NCI-H2227 (cell line): ENCODE results near the gene PLPPR2.
"Not testable (repeated sequence)": the region's sequence is repeated elsewhere in the genome, so short reads cannot be mapped to it uniquely, and the experiment has no call there.

ENCODE experiments used
- DNase-seq: peaks from one replicate; lab custom pipeline; 2025; ENCODE audit not compliant: unreplicated experiment; lab: John Stamatoyannopoulos, UW

PLPPR2 gene

DNA sequence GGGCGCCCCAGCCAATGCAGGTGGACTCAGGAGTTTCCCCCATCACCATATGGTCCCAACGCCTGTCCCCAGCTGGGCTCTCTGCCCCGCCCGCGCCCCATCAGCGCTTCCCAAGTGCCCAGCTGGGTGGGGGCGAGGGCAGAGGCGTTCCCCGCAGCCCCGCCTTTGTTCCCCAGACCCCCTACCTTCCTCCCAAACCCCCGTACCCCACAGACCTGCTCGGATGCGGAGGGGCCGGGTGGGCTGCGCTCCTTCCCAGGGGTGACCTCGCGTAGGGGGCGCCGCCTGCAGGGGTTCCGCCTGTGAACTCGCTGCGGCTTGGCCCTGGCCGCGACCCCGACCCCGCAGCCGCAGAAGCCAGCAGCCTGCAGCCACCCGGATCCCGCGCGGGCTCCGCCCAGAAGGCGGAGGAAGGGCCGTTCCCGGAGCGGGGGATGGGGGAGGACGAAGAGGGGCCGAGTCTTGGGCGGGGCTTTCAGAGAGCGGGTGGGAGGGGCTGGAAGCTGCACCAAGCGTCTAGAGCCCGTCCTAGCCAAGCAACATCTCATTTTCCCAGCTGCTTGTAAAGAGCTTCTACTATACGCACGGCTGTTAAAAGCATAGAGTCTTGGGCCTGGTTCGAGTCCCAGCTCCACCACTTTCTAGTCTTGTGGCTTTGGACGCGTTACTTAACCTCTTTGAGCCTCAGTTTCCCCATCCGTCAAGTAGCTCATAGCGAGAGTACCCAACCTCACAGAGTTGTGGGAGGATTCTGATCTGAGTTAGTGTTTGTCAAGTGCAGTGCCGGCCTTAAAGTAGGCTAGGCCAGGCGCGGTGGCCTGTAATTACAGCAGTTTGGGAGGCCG, 15.8 kb upstream of the PLPPR2 start, which contains the start of gene RAB3D:
Gene RAB3D (minus strand): TSS at position 404 of the 845 bp plus-strand sequence. CDS start 2,258 bp downstream, outside the sequence.
- DNase-seq: peak; percentile 90

GRCh38 chr19:11340099-11340467, 15.1 kb upstream of the PLPPR2 start:
- not testable (repeated sequence) for DNase-seq

- DNase-seq: no peak
Measured at GRCh38 chr19:11342429-11342828, 12.8 kb upstream of the PLPPR2 start.

DNA sequence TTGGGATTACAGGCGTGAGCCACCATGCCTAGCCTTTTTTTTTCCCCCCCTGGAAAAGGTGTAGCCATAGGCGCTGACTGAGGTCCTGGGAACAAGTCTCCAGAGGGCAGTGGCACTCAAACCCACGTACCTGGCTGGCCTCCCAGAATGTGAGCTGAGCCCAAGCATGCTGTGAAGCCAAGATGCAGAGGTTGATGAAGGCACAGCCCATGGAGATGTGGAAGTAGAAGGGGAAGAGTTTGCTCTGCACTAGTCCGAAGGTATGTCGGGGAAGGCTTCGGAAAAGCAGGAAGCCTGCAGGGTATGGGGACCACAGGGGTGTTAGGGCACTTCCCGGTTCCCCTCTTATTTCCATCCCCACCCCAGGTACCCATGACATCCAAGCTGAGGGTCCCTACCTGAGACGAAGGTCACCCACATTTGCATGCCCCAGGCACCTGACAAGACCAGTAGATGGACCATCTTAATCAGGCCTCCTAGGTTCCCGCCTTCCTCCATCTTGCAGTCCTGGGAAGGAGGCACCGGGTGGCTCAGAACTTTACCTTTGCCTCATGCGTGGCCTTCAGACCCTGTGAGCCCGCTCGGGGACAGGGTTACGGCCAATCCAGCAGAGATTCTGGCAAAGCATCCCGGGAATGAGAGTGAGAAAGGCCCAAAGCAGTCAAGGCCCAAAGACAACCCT, 10.0 kb upstream of the PLPPR2 start:
- DNase-seq: no peak

GRCh38 chr19:11346104-11346940, 8.9 kb upstream of the PLPPR2 start, which contains the start of the genes CCDC159 and TMEM205:
Gene CCDC159, plus strand, starts transcription at chr19:11346519. Its CDS starts 88 bp downstream, at chr19:11346607.
Gene TMEM205, minus strand, starts transcription at chr19:11346268. Its CDS starts 649 bp downstream, at chr19:11345619.
- peak; percentile 98 for DNase-seq

GRCh38 chr19:11347546-11348039, 7.6 kb upstream of the PLPPR2 start:
- no peak for DNase-seq

- no peak for DNase-seq
Measured at GRCh38 chr19:11349171-11349570, 6.1 kb upstream of the PLPPR2 start.

- not testable (repeated sequence) for DNase-seq
Measured at GRCh38 chr19:11354102-11354501, 1.1 kb upstream of the PLPPR2 start.

DNA sequence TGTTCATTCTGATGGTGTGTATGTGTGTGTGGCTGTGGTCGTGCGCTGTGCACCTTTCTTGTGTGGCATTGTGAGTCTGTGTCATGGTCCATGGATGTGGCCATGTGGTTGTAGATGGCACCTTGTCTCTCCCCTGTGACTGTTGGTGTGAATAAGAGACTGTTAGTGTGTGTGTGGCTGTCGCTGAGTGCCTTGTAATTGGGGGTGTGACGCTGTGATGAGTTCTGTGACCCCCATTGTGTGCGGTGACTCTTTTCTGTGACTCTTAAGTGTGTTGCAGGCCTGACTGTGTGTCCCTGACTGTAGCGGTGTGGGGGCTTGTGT, 804 bp downstream of the PLPPR2 start:
- no peak for DNase-seq

DNA sequence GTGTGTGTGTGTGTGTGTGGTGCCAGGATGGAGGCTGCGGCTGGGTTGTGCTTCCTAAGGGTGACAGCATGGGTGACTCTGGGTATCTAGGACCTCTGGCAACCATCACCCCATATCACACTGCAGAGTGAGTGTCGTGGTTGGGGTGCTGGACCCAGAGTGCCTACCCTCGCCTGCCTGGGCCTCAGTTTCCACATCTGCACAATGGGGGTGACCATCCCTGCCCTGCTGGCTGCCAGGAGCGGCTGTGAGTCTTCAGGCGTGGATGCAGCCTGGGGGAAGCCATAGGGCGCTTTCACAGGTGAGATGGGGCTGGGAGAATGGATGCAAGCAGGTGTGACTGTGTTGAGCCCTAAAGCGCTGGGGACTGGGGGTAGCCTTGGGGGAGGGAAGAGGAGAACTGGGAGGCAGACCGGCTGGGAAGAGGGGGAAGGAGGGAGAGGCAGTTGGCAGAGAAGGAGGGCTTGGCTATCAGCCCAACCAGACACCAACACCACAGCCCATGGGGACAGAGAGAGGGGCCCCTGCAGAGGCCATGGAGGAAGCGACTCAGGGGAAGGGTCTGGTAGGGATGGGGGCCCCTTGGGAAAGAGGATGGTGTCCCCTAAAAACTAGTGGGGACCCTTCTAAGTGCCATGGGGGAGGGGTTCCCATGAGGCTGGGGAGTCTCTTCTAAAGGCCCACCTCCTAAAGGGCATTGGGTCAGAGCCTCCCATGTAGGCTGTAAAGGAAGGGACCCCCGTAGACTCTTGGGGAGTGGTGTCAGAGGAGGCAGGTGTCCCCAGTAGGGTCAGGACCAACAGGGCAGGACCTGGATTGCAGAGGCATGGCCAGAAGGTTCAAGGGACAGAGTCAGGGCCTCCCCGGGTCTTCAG, 1.7 kb downstream of the PLPPR2 start:
- no peak for DNase-seq

DNA sequence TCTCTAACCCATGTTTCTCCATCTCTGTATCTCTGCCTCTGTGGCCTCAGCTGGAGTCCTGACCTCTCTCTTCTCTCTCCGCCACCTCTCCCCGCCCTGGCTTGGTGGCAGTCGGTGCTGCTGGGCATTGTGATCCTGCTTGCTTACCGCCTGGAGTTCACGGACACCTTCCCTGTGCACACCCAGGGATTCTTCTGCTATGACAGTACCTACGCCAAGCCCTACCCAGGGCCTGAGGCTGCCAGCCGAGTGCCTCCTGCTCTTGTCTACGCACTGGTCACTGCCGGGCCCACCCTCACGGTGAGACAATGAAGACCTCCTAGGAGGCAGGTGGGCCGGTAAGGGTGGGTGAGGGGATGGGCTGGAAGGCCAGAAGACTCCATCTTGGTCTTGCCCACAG, 4.2 kb downstream of the PLPPR2 start:
- DNase-seq: no peak

DNA sequence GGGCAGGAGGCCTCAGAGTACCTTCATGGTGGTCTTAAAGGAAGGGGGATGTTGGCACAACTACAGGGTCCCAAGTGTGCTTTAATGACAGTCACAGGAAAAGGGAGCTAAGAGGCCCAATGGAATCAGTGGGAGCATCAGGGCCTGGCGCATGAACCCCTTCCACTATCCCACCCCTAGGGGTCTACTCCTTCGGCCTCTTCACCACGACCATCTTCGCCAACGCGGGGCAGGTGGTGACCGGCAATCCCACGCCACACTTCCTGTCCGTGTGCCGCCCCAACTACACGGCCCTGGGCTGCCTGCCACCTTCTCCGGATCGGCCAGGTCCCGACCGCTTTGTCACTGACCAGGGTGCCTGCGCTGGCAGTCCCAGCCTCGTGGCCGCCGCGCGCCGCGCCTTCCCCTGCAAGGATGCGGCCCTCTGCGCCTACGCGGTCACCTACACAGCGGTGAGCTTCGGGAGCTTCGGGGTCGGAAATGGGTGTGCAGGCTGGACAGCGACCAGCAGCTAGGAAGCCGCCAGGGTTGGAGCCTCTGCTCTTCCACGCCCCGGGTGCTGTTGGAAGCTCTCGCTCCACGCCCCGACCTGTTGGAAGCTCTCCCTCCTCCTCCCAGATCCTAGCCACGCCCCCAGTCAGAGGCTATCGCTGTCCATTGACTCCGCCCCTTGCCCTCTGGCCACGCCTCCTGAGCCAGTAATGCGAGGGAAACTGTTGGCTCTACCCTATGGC, 6.0 kb downstream of the PLPPR2 start:
- no peak for DNase-seq

DNA sequence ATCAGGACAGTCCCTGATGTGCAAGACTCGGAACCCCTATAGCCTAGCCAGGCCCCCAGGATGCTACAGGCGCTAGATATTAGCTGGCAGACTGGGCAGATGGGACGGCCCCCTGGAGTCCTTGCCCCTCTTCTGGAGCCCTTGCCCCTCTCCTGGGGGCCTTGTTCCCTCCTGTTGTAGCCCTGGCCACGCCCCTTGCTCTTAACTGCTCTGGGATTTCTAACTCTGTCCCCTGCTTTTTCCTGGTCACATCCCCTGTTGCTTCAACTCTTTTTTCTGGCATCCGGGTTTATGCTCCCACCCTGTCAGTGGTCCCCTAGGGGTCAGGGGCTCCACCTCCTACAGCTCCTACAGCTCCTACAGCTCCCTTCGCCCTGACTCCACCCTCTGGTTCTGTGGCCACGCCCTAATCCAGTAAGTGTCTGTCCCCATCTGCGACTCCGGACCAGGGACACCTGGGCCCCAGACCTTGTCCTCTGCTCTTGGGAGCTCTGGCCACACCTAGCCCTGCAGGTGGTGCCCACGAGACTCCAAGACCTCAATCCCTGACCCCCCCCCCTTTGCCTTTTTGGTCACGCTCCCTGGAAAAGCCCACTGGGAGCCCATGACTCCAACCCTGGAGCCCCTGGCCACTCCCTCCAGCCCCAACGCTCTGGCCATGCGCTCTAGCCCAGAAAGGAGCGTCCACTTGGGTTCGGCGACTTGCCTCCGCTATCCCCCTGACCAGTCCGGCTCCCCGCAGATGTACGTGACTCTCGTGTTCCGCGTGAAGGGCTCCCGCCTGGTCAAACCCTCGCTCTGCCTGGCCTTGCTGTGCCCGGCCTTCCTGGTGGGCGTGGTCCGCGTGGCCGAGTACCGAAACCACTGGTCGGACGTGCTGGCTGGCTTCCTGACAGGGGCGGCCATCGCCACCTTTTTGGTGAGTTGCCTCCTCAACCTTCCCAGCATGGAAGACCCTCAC, 6.8 kb downstream of the PLPPR2 start:
- DNase-seq: no peak

DNA sequence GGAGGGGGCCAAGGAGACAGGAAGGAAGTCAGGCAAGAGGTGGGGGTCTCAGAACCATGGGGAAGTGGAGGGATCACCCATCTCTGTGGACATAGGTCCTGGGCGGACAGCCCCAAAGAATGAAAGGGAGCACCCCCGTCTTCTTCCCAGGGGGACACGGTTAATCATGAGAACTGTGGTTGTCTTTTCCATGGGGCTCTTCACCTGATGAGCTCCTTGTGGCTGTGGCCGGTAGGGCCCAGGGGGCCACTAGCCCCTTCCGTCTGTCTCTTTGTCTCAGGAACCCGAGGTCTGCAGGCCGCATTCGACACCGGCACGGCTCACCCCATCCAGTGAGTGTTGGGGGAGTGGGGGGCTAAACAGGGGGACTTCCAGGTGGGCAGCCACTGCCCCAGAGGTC, 8.6 kb downstream of the PLPPR2 start:
- DNase-seq: no peak

GRCh38 chr19:11364296-11364904, 9.2 kb downstream of the PLPPR2 start:
- no peak for DNase-seq

- no peak for DNase-seq
Measured at GRCh38 chr19:11364935-11365334, 9.7 kb downstream of the PLPPR2 start.

- no peak for DNase-seq
Measured at GRCh38 chr19:11365557-11366117, 10.4 kb downstream of the PLPPR2 start.

- DNase-seq: no peak
Measured at GRCh38 chr19:11367528-11367927, 12.3 kb downstream of the PLPPR2 start.
